HepG2 (cell line): ENCODE data around the gene NCOA3. TPM values are rescaled to one million over a fixed set of nuclear protein-coding genes. Genes with fewer than 3 reads are reported as not detected.
A peak's percentile ranks its signal among the peaks of the same experiment; 100 is the strongest.

ENCODE experiments used
- CHD2 ChIP-seq: IDR thresholded peaks from 2 replicates; pipeline ENCODE4 v1.6.1; 2011; ENCODE audit warnings: low read depth, low read length, improper control_type of control experiment
- HNF4A ChIP-seq: sonication (generic); formaldehyde crosslinking; IDR thresholded peaks from 2 replicates; pipeline ENCODE4 v1.4.0; 2020; ENCODE audit warnings: missing genetic modification reagents
- KDM3A ChIP-seq: IDR thresholded peaks from 2 replicates; pipeline ENCODE4 v1.6.1; 2018; ENCODE audit warnings: low read depth, missing compliant biosample characterization
- KLF12 ChIP-seq: sonication (generic); formaldehyde crosslinking; IDR thresholded peaks from 2 replicates; pipeline ENCODE4 v1.4.0; 2020; ENCODE audit warnings: missing genetic modification reagents, borderline replicate concordance
- NCOA5 ChIP-seq: sonication (generic); formaldehyde crosslinking; IDR thresholded peaks from 2 replicates; pipeline ENCODE4 v1.4.0; 2020; ENCODE audit warnings: missing genetic modification reagents
- POLR2AphosphoS5 ChIP-seq: IDR thresholded peaks from 2 replicates; pipeline ENCODE4 v1.6.1; 2012; ENCODE audit warnings: low read depth, low read length
- ZFAT ChIP-seq: sonication (generic); formaldehyde crosslinking; conservative IDR thresholded peaks from 2 replicates; pipeline ENCODE4 v1.8.1; 2023; ENCODE audit warnings: missing genetic modification reagents, inconsistent platforms
- ZFP41 ChIP-seq: sonication (generic); formaldehyde crosslinking; IDR thresholded peaks from 2 replicates; pipeline ENCODE4 v1.4.0; 2020; ENCODE audit warnings: mild to moderate bottlenecking, missing genetic modification reagents, borderline replicate concordance
- ZNF329 ChIP-seq: sonication (generic); formaldehyde crosslinking; IDR thresholded peaks from 2 replicates; pipeline ENCODE4 v1.9.0; 2021; ENCODE audit warnings: low read depth, mild to moderate bottlenecking, missing genetic modification reagents
- ZNF614 ChIP-seq: IDR thresholded peaks from 2 replicates; pipeline ENCODE4 v1.6.1; 2018; ENCODE audit warnings: missing biosample characterization, missing genetic modification reagents, inconsistent platforms, borderline replicate concordance
- polyA plus RNA-seq, 8 experiments: library from polyadenylated mRNA; depleted of rRNA in 3 of 8; stranded (reverse) in 7 of 8; unstranded in 1 of 8; fragments of >200 nt; fragmentation: Illumina TruSeq in 4 of 8; extraction: Trizol in 4 of 8; gene quantifications; 2 replicates each; pipeline versions ENCODE4 v1.2.1 to v1.2.3, GENCODE V29; 2011 to 2016; ENCODE audit warnings: low read depth in 4 of 8, missing spikeins in 1 of 8, mixed read lengths in 1 of 8; ENCODE audit not compliant: insufficient read depth in 1 of 8
- total RNA-seq, 5 experiments: library from RNA; depleted of rRNA; stranded (reverse); fragments of >200 nt; fragmentation: Illumina TruSeq; extraction: Trizol; gene quantifications; 2 replicates each; pipeline ENCODE4 v1.2.3, GENCODE V29; 2016; ENCODE audit warnings: low read depth in 1 of 5
- TF ChIP-seq, protein P1 (sequence below), 2 experiments: sonication (generic) in 1 of 2; formaldehyde crosslinking in 1 of 2; IDR thresholded peaks; 2 replicates each; pipeline versions ENCODE4 v1.5.1 to v1.6.1; 2011 to 2020; ENCODE audit warnings: borderline replicate concordance in 1 of 2, low read depth in 1 of 2, low read length in 1 of 2, mild to moderate bottlenecking in 1 of 2, missing genetic modification reagents in 1 of 2, moderate library complexity in 1 of 2
- TF ChIP-seq, protein P2 (sequence below): sonication (generic); formaldehyde crosslinking; IDR thresholded peaks from 2 replicates; pipeline ENCODE4 v1.4.0; 2020; ENCODE audit warnings: missing genetic modification reagents
- TF ChIP-seq, protein P3 (sequence below): sonication (generic); formaldehyde crosslinking; IDR thresholded peaks from 2 replicates; pipeline ENCODE4 v1.4.0; 2020; ENCODE audit warnings: mild to moderate bottlenecking, missing genetic modification reagents
- TF ChIP-seq, protein P4 (sequence below): sonication (generic); formaldehyde crosslinking; IDR thresholded peaks from 2 replicates; pipeline ENCODE4 v1.4.0; 2020; ENCODE audit warnings: missing genetic modification reagents
- TF ChIP-seq, protein P5 (sequence below): sonication (generic); formaldehyde crosslinking; IDR thresholded peaks from 2 replicates; pipeline ENCODE4 v1.4.0; 2020; ENCODE audit warnings: missing genetic modification reagents

NCOA3 gene
- total and polyA plus RNA-seq, 2 of the 13 experiments (the other 11 are each of a cell fraction or from before 2014, with no cell fraction given) = 35.0 to 56.8 TPM

DNA sequence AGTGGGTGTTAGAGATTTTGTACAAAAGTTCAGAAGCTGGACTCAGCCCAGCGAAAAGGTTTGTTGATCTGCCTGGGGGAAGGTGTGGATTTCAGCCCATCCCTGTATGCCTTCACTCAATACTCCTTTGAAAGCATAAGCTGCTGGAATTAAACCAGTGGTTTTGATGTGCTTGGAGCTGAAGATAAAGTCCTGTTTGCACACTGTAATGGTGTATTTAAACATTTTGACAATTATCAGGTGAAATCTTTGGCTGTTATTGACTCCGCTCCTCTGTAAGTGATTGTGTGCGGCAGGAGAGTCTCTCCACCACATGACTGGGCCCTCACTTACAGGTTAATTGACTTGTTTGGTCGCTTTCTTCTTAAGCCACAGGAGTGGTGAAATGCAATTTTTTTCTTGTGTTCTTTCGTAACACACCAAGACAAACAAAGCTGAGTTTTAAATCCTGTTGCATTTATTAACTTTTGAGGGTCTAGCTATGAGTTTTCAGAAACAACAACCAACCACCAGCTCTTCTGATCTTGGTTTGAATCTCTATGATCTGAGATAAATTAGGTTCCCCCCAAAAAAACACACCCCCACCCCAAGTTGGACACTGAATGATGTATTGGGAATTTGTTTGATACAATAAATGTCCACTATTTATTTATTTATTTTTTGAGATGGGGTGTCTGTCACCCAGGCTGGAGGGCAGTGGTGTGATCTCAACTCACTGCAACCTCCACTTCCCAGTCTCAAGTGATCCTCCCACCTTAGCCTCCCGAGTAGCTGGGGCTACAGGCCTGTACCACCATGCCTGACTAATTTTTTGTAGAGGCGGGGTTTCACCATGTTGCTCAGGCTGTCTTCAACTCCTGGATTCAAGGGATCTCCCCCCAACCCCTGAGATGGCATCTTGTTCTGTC, 46.3 kb upstream of the NCOA3 start (continued):
- TF ChIP-seq, protein P1, sequence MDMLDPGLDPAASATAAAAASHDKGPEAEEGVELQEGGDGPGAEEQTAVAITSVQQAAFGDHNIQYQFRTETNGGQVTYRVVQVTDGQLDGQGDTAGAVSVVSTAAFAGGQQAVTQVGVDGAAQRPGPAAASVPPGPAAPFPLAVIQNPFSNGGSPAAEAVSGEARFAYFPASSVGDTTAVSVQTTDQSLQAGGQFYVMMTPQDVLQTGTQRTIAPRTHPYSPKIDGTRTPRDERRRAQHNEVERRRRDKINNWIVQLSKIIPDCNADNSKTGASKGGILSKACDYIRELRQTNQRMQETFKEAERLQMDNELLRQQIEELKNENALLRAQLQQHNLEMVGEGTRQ (IDR thresholded peaks at IDR 0.05; ENCODE audit: low read depth, low read length) = peak; percentile 64; the same call in 1 of the 2 replicates
- TF ChIP-seq, protein P1 (CRISPR knock-in tag; IDR thresholded peaks at IDR 0.05; ENCODE audit: borderline replicate concordance) = peak; percentile 79; the same call in 1 of the 2 replicates
- no peak for TF ChIP-seq CHD2
- TF ChIP-seq KDM3A = peak; percentile 62; the same call in 1 of the 2 replicates
- TF ChIP-seq, protein P2, sequence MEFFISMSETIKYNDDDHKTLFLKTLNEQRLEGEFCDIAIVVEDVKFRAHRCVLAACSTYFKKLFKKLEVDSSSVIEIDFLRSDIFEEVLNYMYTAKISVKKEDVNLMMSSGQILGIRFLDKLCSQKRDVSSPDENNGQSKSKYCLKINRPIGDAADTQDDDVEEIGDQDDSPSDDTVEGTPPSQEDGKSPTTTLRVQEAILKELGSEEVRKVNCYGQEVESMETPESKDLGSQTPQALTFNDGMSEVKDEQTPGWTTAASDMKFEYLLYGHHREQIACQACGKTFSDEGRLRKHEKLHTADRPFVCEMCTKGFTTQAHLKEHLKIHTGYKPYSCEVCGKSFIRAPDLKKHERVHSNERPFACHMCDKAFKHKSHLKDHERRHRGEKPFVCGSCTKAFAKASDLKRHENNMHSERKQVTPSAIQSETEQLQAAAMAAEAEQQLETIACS (CRISPR knock-in tag) = no peak
- no peak for TF ChIP-seq ZFP41
- peak; percentile 95 for TF ChIP-seq ZNF614 (CRISPR knock-in tag)
- TF ChIP-seq, protein P3, sequence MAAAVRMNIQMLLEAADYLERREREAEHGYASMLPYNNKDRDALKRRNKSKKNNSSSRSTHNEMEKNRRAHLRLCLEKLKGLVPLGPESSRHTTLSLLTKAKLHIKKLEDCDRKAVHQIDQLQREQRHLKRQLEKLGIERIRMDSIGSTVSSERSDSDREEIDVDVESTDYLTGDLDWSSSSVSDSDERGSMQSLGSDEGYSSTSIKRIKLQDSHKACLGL = no peak
- peak; percentile 27; the same call in 1 of the 2 replicates for TF ChIP-seq ZNF329 (CRISPR knock-in tag)
- no peak for TF ChIP-seq NCOA5 (CRISPR knock-in tag)
- 0 out of 2 replicates have a peak, but pooled peaks have one; percentile 37 for TF ChIP-seq ZFAT (CRISPR knock-in tag)
- TF ChIP-seq, protein P4, sequence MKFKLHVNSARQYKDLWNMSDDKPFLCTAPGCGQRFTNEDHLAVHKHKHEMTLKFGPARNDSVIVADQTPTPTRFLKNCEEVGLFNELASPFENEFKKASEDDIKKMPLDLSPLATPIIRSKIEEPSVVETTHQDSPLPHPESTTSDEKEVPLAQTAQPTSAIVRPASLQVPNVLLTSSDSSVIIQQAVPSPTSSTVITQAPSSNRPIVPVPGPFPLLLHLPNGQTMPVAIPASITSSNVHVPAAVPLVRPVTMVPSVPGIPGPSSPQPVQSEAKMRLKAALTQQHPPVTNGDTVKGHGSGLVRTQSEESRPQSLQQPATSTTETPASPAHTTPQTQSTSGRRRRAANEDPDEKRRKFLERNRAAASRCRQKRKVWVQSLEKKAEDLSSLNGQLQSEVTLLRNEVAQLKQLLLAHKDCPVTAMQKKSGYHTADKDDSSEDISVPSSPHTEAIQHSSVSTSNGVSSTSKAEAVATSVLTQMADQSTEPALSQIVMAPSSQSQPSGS = peak; percentile 94
- no peak for TF ChIP-seq POLR2AphosphoS5
- TF ChIP-seq KLF12 (CRISPR knock-in tag) = peak; percentile 60; the same call in 1 of the 2 replicates
- peak; percentile 95 for TF ChIP-seq HNF4A
- TF ChIP-seq, protein P5, sequence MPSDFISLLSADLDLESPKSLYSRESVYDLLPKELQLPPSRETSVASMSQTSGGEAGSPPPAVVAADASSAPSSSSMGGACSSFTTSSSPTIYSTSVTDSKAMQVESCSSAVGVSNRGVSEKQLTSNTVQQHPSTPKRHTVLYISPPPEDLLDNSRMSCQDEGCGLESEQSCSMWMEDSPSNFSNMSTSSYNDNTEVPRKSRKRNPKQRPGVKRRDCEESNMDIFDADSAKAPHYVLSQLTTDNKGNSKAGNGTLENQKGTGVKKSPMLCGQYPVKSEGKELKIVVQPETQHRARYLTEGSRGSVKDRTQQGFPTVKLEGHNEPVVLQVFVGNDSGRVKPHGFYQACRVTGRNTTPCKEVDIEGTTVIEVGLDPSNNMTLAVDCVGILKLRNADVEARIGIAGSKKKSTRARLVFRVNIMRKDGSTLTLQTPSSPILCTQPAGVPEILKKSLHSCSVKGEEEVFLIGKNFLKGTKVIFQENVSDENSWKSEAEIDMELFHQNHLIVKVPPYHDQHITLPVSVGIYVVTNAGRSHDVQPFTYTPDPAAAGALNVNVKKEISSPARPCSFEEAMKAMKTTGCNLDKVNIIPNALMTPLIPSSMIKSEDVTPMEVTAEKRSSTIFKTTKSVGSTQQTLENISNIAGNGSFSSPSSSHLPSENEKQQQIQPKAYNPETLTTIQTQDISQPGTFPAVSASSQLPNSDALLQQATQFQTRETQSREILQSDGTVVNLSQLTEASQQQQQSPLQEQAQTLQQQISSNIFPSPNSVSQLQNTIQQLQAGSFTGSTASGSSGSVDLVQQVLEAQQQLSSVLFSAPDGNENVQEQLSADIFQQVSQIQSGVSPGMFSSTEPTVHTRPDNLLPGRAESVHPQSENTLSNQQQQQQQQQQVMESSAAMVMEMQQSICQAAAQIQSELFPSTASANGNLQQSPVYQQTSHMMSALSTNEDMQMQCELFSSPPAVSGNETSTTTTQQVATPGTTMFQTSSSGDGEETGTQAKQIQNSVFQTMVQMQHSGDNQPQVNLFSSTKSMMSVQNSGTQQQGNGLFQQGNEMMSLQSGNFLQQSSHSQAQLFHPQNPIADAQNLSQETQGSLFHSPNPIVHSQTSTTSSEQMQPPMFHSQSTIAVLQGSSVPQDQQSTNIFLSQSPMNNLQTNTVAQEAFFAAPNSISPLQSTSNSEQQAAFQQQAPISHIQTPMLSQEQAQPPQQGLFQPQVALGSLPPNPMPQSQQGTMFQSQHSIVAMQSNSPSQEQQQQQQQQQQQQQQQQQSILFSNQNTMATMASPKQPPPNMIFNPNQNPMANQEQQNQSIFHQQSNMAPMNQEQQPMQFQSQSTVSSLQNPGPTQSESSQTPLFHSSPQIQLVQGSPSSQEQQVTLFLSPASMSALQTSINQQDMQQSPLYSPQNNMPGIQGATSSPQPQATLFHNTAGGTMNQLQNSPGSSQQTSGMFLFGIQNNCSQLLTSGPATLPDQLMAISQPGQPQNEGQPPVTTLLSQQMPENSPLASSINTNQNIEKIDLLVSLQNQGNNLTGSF (CRISPR knock-in tag) = no peak
